WTC11 (cell line): ENCODE measurements around the gene EYS. TPM values are rescaled to one million over a fixed set of nuclear protein-coding genes. Genes with fewer than 3 reads are reported as not detected.

Source experiments
- ATAC-seq: fragments of 200-7000 bp; cut with Tn5 transposase; 2 replicates; pipeline ENCODE4 v1.10.0; 2021; ENCODE audit warnings: mild to moderate bottlenecking, moderate library complexity
- CTCF ChIA-PET: fragments of 300-600 bp; sonication (Branson Sonifier 250); formaldehyde crosslinking; loops from one replicate; lab custom pipeline; 2021; ENCODE audit warnings: antibody characterized with exemption; lab: Charles Lee
- POLR2A ChIA-PET: fragments of 350-600 bp; sonication (Branson Sonifier 250); formaldehyde crosslinking; loops from one replicate; lab custom pipeline; 2021; ENCODE audit warnings: antibody characterized with exemption; lab: Charles Lee
- DNase-seq: peaks from one replicate; pipeline ENCODE4 v3.0.0; 2021; ENCODE audit warnings: low spot score
- H3K27ac Mint-ChIP-seq: 2 replicates; pipeline ENCODE4 v1.8.0; 2021; ENCODE audit warnings: mixed read lengths
- H3K27me3 Mint-ChIP-seq: 2 replicates; pipeline ENCODE4 v1.8.0; 2021; ENCODE audit warnings: low read depth, mild to moderate bottlenecking, moderate library complexity, mixed read lengths
- H3K36me3 Mint-ChIP-seq: 2 replicates; pipeline ENCODE4 v1.8.0; 2021; ENCODE audit warnings: mixed read lengths
- H3K4me1 Mint-ChIP-seq: 2 replicates; pipeline ENCODE4 v1.8.0; 2022; ENCODE audit warnings: mixed read lengths
- H3K4me3 Mint-ChIP-seq: 2 replicates; pipeline ENCODE4 v1.8.0; 2021; ENCODE audit warnings: mild to moderate bottlenecking, moderate library complexity, mixed read lengths
- H3K9me3 Mint-ChIP-seq: 2 replicates; pipeline ENCODE4 v1.8.0; 2021; ENCODE audit warnings: mixed read lengths
- CREM ChIP-seq: sonication (generic); formaldehyde crosslinking; IDR thresholded peaks from 2 replicates; pipeline ENCODE4 v1.8.1; 2022; ENCODE audit warnings: mild to moderate bottlenecking, missing genetic modification reagents, moderate library complexity
- ELF4 ChIP-seq: sonication (generic); formaldehyde crosslinking; IDR thresholded peaks from 2 replicates; pipeline ENCODE4 v1.8.1; 2022; ENCODE audit warnings: low read depth, mild to moderate bottlenecking, moderate library complexity, missing genetic modification reagents
- ESRRA ChIP-seq: sonication (generic); formaldehyde crosslinking; IDR thresholded peaks from 2 replicates; pipeline ENCODE4 v1.8.1; 2022; ENCODE audit warnings: mild to moderate bottlenecking, missing genetic modification reagents, borderline replicate concordance
- FOXP1 ChIP-seq: sonication (generic); formaldehyde crosslinking; IDR thresholded peaks from 2 replicates; pipeline ENCODE4 v1.8.0; 2022; ENCODE audit warnings: missing genetic modification reagents, mild to moderate bottlenecking, moderate library complexity, borderline replicate concordance
- GRHL2 ChIP-seq: fragments of 250-450 bp; sonication (Bioruptor Pico); IDR thresholded peaks from 2 replicates; pipeline ENCODE4 v1.8.0; 2022; ENCODE audit warnings: mild to moderate bottlenecking, moderate library complexity; ENCODE audit not compliant: insufficient replicate concordance, severe bottlenecking
- JAZF1 ChIP-seq: fragments of 250-450 bp; sonication (Bioruptor Pico); IDR thresholded peaks from 2 replicates; pipeline ENCODE4 v1.9.0; 2021; ENCODE audit warnings: moderate library complexity, mild to moderate bottlenecking, inconsistent platforms
- KAT7 ChIP-seq: sonication (generic); formaldehyde crosslinking; IDR thresholded peaks from 2 replicates; pipeline ENCODE4 v1.8.1; 2023; ENCODE audit warnings: missing genetic modification reagents, mild to moderate bottlenecking, borderline replicate concordance
- NFYB ChIP-seq: sonication (generic); formaldehyde crosslinking; conservative IDR thresholded peaks from 2 replicates; pipeline ENCODE4 v1.8.0; 2022; ENCODE audit warnings: low read depth, missing genetic modification reagents
- OVOL2 ChIP-seq: fragments of 250-450 bp; sonication (Bioruptor Pico); IDR thresholded peaks from 2 replicates; pipeline ENCODE4 v1.9.0; 2021; ENCODE audit warnings: mild to moderate bottlenecking, borderline replicate concordance
- SMAD3 ChIP-seq: sonication (generic); formaldehyde crosslinking; IDR thresholded peaks from 2 replicates; pipeline ENCODE4 v1.8.0; 2022; ENCODE audit warnings: missing genetic modification reagents, mild to moderate bottlenecking, borderline replicate concordance
- SOX15 ChIP-seq: fragments of 250-450 bp; sonication (Bioruptor Pico); IDR thresholded peaks from 2 replicates; pipeline ENCODE4 v1.9.0; 2021; ENCODE audit warnings: mild to moderate bottlenecking
- TCF7 ChIP-seq: sonication (generic); formaldehyde crosslinking; IDR thresholded peaks from 2 replicates; pipeline ENCODE4 v1.8.0; 2022; ENCODE audit warnings: mild to moderate bottlenecking, low read depth, missing genetic modification reagents, moderate library complexity
- TEAD1 ChIP-seq: sonication (generic); formaldehyde crosslinking; IDR thresholded peaks from 2 replicates; pipeline ENCODE4 v1.8.0; 2022; ENCODE audit warnings: mild to moderate bottlenecking, missing genetic modification reagents
- ZNF121 ChIP-seq: sonication (generic); formaldehyde crosslinking; IDR thresholded peaks from 2 replicates; pipeline ENCODE4 v1.8.0; 2023; ENCODE audit warnings: missing genetic modification reagents
- ZNF671 ChIP-seq: fragments of 250-450 bp; sonication (Bioruptor Pico); IDR thresholded peaks from 2 replicates; pipeline ENCODE4 v1.8.0; 2021; ENCODE audit warnings: mild to moderate bottlenecking
- total RNA-seq: library from RNA; stranded (reverse); gene quantifications from 3 replicates; pipeline ENCODE4 v1.2.3, GENCODE V29; 2021
- TF ChIP-seq, protein P1 (sequence below): sonication (generic); formaldehyde crosslinking; IDR thresholded peaks from 2 replicates; pipeline ENCODE4 v1.8.1; 2022; ENCODE audit warnings: low read depth, mild to moderate bottlenecking, moderate library complexity, missing genetic modification reagents, borderline replicate concordance
- TF ChIP-seq, protein P2 (sequence below): sonication (generic); formaldehyde crosslinking; IDR thresholded peaks from 2 replicates; pipeline ENCODE4 v1.8.1; 2023; ENCODE audit warnings: mild to moderate bottlenecking, missing genetic modification reagents, moderate library complexity
- TF ChIP-seq, protein P3 (sequence below): sonication (generic); formaldehyde crosslinking; IDR thresholded peaks from 2 replicates; pipeline ENCODE4 v1.8.0; 2022; ENCODE audit warnings: mild to moderate bottlenecking, missing genetic modification reagents
- TF ChIP-seq, protein P4 (sequence below): sonication (generic); formaldehyde crosslinking; IDR thresholded peaks from 2 replicates; pipeline ENCODE4 v1.8.0; 2023; ENCODE audit warnings: missing genetic modification reagents, mild to moderate bottlenecking, borderline replicate concordance
- TF ChIP-seq, protein P5 (sequence below): fragments of 250-450 bp; sonication (Bioruptor Pico); IDR thresholded peaks from 2 replicates; pipeline ENCODE4 v1.9.0; 2021; ENCODE audit warnings: mild to moderate bottlenecking

EYS gene
- total RNA-seq, 1 experiment from 2014 or later: not detected

DNA sequence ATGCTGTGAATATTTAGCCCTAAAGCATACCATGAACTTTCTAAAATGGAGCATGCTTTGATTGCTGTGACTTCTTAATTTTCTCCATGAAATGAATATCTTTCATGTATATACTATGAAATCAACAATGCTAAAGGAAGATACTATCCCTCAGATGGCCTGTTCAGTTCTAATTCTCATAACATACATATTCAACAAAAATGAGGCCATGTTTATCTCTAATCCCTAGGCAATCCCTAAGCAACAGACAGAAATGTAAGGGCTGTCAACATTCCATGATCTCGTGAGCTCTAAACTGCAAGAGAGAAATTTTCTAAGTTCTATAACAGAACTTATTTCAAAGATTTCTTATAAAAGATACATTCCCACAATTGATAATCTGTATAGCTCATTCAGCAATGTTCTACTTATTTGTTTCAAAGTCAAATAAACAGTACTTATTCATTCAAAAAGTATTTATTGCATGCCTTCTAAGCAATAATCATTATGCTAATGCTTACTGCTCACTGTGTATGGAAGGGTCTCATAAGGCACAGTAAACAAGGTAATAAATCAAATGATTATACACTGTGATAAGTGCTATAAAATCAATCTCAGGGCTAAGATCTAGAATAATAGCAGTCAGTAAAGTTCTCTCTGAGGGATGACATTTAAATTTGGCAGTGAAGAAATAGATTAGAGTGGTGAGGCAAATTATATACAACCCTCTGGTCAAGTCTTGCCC lies 1578.6 kb downstream of the EYS start:
- CTCF ChIA-PET: no interaction called here
- no peak overlapping the region for H3K4me3 Mint-ChIP-seq
- ATAC-seq: no peak

DNA sequence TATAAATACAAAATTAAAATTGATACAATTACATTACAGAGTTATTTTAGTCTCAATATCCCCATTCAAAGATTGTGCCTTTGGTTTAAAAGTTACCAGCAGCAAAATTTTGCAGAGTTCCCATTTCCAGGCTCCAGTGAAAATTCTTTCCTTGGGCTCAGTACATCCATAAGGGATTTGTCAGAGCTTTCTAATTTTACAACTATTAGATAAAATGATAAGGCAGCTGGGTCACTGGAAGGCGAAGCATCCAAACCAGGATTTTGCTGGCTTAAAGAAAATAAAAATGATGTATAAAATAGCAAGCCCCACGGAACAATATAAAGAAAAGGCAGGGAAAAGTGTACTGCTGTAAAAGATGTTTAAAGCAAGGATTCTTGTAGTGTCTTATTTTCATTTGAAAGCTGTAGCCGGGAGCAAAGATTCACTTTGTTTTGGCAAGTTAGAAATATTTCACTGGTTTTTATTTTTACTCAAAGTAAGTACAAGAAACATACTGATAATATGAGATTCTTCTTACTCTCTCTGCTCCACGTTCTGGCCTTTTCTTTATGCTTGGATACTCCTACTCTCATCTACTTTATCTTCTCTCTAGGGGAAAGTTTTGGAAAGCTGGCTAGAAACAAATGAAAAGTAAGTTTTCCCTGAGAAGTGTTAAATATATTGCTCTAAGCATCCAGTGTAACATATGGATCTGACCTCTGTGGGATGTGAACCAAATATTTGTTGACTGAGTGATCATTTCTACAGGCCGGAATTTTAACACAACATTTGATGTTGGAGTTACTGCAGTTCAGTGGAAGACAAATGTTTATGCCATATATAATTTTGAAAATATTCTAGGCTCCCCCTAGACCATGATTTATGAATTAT lies 1583.0 kb downstream of the EYS start:
- ATAC-seq (no peak), DNase-seq (no peak)
- POLR2A ChIA-PET: no interaction called here
- Mint-ChIP-seq H3K4me1 (no peaks in the 10 kb centered on the region; the same call in 1 of the 2 replicates), H3K27me3 (no peaks in the 10 kb centered on the region), H3K4me3 (no peak overlapping the region), H3K27ac (no peak overlapping the region), H3K9me3 (peaks cover 24% of the 10 kb centered on the region), H3K36me3 (peaks cover 7% of the 10 kb centered on the region)
- CTCF ChIA-PET: no interaction called here
- TF ChIP-seq, protein P1, sequence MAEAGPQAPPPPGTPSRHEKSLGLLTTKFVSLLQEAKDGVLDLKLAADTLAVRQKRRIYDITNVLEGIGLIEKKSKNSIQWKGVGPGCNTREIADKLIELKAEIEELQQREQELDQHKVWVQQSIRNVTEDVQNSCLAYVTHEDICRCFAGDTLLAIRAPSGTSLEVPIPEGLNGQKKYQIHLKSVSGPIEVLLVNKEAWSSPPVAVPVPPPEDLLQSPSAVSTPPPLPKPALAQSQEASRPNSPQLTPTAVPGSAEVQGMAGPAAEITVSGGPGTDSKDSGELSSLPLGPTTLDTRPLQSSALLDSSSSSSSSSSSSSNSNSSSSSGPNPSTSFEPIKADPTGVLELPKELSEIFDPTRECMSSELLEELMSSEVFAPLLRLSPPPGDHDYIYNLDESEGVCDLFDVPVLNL (CRISPR knock-in tag): no peak
- TF ChIP-seq GRHL2 (CRISPR knock-in tag) (no peak), ZNF671 (no peak), OVOL2 (CRISPR knock-in tag) (no peak), FOXP1 (no peak), SMAD3 (CRISPR knock-in tag) (no peak), TCF7 (CRISPR knock-in tag) (no peak), ZNF121 (no peak), ELF4 (CRISPR knock-in tag) (no peak), KAT7 (CRISPR knock-in tag) (no peak)
- TF ChIP-seq, protein P2, sequence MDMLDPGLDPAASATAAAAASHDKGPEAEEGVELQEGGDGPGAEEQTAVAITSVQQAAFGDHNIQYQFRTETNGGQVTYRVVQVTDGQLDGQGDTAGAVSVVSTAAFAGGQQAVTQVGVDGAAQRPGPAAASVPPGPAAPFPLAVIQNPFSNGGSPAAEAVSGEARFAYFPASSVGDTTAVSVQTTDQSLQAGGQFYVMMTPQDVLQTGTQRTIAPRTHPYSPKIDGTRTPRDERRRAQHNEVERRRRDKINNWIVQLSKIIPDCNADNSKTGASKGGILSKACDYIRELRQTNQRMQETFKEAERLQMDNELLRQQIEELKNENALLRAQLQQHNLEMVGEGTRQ (CRISPR knock-in tag): no peak
- TF ChIP-seq, protein P3, sequence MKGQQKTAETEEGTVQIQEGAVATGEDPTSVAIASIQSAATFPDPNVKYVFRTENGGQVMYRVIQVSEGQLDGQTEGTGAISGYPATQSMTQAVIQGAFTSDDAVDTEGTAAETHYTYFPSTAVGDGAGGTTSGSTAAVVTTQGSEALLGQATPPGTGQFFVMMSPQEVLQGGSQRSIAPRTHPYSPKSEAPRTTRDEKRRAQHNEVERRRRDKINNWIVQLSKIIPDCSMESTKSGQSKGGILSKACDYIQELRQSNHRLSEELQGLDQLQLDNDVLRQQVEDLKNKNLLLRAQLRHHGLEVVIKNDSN (CRISPR knock-in tag): no peak
- TF ChIP-seq, protein P4, sequence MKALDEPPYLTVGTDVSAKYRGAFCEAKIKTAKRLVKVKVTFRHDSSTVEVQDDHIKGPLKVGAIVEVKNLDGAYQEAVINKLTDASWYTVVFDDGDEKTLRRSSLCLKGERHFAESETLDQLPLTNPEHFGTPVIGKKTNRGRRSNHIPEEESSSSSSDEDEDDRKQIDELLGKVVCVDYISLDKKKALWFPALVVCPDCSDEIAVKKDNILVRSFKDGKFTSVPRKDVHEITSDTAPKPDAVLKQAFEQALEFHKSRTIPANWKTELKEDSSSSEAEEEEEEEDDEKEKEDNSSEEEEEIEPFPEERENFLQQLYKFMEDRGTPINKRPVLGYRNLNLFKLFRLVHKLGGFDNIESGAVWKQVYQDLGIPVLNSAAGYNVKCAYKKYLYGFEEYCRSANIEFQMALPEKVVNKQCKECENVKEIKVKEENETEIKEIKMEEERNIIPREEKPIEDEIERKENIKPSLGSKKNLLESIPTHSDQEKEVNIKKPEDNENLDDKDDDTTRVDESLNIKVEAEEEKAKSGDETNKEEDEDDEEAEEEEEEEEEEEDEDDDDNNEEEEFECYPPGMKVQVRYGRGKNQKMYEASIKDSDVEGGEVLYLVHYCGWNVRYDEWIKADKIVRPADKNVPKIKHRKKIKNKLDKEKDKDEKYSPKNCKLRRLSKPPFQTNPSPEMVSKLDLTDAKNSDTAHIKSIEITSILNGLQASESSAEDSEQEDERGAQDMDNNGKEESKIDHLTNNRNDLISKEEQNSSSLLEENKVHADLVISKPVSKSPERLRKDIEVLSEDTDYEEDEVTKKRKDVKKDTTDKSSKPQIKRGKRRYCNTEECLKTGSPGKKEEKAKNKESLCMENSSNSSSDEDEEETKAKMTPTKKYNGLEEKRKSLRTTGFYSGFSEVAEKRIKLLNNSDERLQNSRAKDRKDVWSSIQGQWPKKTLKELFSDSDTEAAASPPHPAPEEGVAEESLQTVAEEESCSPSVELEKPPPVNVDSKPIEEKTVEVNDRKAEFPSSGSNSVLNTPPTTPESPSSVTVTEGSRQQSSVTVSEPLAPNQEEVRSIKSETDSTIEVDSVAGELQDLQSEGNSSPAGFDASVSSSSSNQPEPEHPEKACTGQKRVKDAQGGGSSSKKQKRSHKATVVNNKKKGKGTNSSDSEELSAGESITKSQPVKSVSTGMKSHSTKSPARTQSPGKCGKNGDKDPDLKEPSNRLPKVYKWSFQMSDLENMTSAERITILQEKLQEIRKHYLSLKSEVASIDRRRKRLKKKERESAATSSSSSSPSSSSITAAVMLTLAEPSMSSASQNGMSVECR (CRISPR knock-in tag): no peak
- TF ChIP-seq, protein P5, sequence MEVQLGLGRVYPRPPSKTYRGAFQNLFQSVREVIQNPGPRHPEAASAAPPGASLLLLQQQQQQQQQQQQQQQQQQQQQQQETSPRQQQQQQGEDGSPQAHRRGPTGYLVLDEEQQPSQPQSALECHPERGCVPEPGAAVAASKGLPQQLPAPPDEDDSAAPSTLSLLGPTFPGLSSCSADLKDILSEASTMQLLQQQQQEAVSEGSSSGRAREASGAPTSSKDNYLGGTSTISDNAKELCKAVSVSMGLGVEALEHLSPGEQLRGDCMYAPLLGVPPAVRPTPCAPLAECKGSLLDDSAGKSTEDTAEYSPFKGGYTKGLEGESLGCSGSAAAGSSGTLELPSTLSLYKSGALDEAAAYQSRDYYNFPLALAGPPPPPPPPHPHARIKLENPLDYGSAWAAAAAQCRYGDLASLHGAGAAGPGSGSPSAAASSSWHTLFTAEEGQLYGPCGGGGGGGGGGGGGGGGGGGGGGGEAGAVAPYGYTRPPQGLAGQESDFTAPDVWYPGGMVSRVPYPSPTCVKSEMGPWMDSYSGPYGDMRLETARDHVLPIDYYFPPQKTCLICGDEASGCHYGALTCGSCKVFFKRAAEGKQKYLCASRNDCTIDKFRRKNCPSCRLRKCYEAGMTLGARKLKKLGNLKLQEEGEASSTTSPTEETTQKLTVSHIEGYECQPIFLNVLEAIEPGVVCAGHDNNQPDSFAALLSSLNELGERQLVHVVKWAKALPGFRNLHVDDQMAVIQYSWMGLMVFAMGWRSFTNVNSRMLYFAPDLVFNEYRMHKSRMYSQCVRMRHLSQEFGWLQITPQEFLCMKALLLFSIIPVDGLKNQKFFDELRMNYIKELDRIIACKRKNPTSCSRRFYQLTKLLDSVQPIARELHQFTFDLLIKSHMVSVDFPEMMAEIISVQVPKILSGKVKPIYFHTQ (CRISPR knock-in tag): no peak

More for the DNA sequence above, 1578.6 kb downstream of the EYS start:
- Mint-ChIP-seq H3K4me1 (no peaks in the 10 kb centered on the region), H3K27ac (no peak overlapping the region), H3K27me3 (no peaks in the 10 kb centered on the region), H3K36me3 (peaks cover 4% of the 10 kb centered on the region), H3K9me3 (peaks cover 25% of the 10 kb centered on the region)
- POLR2A ChIA-PET: no interaction called here
- TF ChIP-seq OVOL2 (CRISPR knock-in tag) (no peak), TEAD1 (CRISPR knock-in tag) (no peak), SOX15 (CRISPR knock-in tag) (no peak), CREM (no peak), ESRRA (CRISPR knock-in tag) (no peak), JAZF1 (CRISPR knock-in tag) (no peak), NFYB (no peak)
- TF ChIP-seq, protein P5 (CRISPR knock-in tag): no peak
- DNase-seq: no peak
